GM20000 (cell line): ENCODE results near the gene MYO18B.

Experiments used
- DNase-seq: peaks from one replicate; pipeline ENCODE4 v3.0.0; 2012; ENCODE audit warnings: low spot score
- TF ChIP-seq, protein P1 (sequence below): IDR thresholded peaks from 2 replicates; pipeline ENCODE4 v1.5.1; 2012; ENCODE audit warnings: mild to moderate bottlenecking, control low read depth; ENCODE audit errors: extremely low read depth, missing control alignments

The MYO18B gene

DNA sequence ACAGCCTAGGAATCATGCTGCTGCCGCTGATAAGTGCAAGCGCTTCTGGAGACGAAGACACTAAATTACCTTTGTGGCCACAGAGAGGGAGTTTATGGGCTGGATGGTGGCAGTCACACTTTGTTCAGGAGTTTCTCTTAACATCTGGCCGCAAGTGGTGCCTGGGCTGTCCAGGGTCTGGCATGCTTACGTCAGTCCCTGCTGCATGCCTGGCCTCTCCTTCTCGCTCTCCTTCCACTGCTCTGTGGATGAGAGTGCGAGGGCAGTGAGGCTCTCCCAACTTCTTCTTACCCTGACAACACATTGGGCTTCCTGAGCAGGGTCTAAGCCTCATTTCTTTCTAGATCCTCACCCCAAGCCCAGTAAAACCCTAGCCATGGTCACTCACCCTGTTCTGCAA is 266.6 kb downstream of the MYO18B start:
- no peak for DNase-seq
- TF ChIP-seq, protein P1, sequence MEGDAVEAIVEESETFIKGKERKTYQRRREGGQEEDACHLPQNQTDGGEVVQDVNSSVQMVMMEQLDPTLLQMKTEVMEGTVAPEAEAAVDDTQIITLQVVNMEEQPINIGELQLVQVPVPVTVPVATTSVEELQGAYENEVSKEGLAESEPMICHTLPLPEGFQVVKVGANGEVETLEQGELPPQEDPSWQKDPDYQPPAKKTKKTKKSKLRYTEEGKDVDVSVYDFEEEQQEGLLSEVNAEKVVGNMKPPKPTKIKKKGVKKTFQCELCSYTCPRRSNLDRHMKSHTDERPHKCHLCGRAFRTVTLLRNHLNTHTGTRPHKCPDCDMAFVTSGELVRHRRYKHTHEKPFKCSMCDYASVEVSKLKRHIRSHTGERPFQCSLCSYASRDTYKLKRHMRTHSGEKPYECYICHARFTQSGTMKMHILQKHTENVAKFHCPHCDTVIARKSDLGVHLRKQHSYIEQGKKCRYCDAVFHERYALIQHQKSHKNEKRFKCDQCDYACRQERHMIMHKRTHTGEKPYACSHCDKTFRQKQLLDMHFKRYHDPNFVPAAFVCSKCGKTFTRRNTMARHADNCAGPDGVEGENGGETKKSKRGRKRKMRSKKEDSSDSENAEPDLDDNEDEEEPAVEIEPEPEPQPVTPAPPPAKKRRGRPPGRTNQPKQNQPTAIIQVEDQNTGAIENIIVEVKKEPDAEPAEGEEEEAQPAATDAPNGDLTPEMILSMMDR: no peak

DNA sequence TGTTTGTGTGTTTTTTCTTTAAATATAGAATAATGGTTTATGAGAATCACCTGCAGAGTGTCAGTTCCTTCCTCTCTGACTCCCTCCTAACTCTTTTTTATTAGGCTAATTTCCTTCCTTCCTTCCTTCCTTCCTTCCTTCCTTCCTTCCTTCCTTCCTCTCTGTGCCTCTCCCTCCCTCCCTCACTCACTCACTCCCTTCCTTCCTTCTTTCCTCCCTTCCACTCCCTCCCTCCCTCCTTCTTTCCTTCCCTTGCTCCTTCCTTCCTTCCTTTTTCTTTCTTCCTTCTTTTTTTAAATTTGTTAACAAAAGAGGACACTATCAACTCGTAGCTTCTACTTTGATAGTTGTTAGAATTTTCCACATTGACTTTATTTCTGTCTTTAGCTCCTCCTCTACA is 274.9 kb downstream of the MYO18B start:
- DNase-seq: no peak
- TF ChIP-seq, protein P1: no peak

DNA sequence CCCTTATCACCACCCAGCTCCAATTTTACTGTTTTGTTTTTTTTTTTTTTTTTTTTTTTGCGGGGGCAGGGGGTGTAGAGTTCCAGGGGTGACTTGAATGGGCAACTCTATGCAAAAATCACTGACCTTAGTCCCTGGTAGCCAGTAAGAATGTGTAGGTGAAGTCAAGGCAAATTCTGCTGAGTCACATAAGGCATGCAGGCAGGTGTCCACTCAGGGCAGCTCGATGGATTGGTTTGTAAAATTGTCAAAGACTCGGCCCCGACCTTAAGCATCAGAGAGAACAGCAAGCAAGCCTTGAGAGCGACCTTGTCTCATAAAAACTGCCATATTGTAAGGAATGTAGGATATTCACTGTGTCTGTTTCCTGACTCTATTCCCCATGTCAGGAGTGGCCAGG is 275.9 kb downstream of the MYO18B start:
- TF ChIP-seq, protein P1: no peak

DNA sequence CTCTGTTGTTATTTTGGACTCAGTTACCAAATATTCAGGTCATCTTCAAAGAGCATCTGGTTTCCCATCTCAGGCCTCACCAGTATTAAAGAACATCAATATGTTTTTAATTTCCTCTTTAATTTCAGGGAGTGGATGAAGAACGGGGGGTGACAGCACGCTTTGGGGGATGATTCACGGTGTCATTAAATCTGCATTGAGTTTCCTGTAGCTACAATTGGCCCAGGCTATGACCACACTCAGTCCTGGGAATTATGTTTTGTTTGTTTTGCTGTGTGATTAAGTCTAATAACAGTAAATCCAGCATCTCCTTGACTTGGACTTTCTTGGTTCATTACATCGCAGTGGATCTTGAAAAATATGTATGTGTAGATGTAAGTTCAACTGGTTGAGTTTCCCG is 277.6 kb downstream of the MYO18B start:
- no peak for DNase-seq
- TF ChIP-seq, protein P1: no peak

More for the DNA sequence above, 275.9 kb downstream of the MYO18B start:
- no peak for DNase-seq

DNA sequence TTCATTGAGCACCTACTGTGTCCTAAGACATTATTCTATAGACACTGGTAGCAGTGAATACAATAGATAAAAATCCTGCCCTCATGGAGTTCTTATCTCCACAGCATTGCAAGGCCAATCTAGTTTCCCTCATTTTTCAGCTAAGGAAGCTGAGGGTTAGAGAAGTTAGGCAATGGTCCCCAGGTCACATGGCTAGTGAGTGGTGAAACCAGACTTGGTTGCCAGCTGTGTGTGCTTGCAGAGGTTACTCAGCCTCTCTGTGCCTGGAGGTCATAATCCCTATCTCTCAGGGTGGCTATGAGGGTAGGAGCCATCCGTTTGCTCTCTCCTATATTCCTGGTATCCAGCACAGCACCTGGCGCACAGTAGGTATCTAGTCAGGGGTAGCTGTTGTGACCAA is 279.5 kb downstream of the MYO18B start:
- TF ChIP-seq, protein P1: no peak
- no peak for DNase-seq

DNA sequence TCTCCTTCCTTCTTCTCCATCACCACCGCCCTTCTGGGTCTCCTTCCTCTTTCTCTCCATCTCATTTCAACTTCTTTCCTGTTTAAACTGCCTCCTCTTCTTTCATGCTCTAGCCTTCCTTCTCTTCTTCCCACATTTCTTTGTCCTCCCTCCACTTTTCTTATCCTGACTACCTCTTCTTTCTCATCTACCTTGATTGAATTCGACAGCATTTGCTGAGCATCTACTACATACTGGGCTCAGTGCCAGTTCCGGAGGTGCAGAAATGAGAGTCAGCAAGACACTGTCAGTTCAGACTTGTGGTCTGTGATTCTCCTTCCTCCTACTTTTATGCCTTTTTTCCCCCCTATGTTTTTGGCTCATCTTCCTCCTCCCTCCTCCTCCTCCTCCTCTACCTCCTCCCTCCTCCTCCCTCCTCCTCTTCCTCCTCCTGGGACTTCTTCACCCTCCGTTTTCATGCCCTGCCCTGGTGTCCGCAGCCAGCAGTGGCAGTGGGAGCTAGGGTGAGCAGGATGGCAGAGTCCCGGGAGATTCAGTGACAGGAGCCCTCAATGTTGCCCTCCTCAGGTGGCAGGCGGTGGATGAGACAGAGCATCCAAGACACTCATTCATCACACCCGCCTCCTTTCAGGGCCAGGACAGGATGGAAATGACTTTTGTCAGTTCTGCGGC is 281.3 kb downstream of the MYO18B start:
- no peak for DNase-seq
- TF ChIP-seq, protein P1: no peak

DNA sequence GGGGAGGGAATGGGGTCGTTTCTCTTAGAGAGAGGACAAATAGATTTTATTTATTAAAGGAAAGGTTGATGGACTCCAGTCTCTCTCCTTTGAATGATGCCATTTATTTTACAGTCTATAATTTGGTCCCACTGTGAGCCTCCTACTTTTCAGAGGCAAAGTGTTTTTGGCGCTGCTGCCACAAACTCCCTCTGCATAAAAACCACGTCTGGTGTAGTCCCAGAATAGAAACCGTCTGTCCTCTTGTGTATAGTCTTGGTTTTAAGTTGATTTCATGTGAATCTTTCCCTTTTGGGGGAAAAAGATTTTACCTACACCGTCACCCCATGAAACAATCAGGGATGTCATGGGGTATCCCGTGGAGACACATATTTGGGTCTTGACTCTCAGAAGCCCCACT is 283.6 kb downstream of the MYO18B start:
- TF ChIP-seq, protein P1: no peak
- no peak for DNase-seq
